Stimulated activated CD8-positive, alpha-beta memory T cell treated with anti-CD3 and anti-CD28 coated beads, Interleukin-7, amount 100 ng/mL, for 24 hours (primary cell): ENCODE data around the gene TRIM16.
"Not testable (repeated sequence)": the region's sequence is repeated elsewhere in the genome, so short reads cannot be mapped to it uniquely, and the experiment has no call there.

Experiments used
- DNase-seq: peaks from one replicate; pipeline ENCODE4 v3.0.0-alpha.2; 2020; ENCODE audit warnings: low read depth

The TRIM16 gene

DNA sequence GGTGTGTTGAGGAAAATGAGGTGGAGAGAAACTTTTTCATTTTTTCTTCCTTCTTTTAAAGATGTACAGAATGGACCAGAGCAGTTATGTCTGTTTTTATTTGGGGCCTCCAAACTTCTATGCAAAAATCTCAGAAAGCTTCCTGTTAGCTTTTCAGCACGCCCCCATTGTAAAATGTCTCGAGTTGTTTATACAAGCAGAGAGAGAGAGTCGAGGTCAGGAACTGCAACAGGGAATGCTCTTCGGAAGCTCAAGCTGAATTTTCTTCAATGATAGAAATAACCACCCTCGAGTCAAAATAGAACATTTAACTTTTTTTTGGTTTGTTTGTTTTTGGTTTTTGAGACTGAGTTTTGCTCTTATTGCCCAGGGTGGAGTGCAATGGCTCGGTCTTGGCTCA is 68.3 kb downstream of the TRIM16 start:
- not testable (repeated sequence) for DNase-seq

DNA sequence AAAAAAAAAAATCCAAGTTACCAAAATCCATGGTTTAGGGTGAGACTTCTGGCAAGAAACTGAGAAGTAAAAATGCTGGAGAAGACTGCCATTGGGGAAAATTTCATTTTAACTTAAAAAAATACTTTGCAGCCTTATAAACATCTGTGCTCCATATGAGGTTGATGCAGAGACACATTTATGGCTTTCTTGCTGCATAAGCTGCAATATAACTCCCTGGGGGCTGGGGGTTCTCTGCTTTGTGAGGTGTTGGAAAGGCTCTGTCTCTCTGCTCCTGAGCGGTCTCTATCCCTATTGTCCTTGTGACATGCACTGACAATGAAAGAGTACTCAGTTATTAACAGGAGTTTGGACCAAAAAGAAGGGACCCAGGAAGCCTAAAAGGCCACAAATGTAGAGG is 71.0 kb downstream of the TRIM16 start:
- DNase-seq, result not testable (repeated sequence)

DNA sequence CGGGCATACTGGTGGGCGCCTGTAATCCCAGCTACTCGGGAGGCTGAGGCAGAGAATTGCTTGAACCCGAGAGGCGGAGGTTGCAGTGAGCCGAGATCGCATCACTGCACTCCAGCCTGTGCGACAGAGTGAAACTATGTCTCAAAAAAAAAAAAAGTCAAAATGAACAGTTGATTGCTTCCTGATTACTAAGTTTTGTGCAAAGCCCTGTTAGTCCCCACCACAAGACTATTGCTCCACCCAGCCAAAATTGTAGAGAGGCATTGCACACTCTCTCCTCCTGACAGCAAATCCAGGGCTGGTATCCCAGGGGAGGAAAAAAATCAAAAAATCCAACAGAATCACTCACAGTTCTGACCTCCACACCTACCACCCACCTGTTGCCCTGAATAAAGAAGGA is 91.2 kb downstream of the TRIM16 start:
- not testable (repeated sequence) for DNase-seq

DNA sequence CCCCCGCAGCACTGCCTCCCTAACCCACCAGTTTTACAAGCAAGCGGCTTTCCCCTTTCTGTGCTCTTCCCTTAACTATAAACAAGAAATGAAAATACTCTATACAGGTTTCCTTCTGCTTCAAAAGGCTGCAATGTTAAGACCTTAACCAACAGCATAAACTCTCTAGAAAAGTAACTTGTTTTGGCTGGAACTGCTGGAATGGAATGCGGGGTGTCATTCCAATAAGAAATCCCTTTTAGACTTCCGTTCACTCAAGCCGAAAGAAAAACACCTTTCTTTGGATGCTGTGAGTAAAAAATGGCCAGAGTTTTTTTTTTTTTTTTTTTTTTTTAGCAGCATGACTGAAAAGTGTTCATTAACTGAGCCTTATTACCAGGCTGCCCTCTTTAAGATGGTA is 92.1 kb downstream of the TRIM16 start:
- DNase-seq, result not testable (repeated sequence)

DNA sequence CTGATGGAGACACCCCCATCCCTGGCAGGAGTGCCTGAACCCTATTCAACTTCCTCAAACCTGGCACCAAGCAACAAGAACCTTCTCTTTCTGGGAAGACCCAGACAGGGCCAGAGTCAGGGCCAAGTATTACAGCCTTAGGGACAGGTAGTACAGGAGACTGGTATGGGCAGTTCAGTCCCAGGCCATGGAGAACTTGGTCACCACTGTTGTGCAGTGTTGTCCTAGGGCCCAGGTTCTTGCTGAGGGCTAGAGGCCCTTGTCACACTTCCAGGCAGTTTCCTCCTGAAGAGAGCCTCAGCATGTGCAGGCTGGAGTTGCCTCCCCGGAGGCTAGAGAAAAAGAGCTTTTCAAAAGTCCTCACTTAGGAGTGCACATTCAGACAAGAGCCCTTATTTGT is 93.3 kb downstream of the TRIM16 start:
- not testable (repeated sequence) for DNase-seq

DNA sequence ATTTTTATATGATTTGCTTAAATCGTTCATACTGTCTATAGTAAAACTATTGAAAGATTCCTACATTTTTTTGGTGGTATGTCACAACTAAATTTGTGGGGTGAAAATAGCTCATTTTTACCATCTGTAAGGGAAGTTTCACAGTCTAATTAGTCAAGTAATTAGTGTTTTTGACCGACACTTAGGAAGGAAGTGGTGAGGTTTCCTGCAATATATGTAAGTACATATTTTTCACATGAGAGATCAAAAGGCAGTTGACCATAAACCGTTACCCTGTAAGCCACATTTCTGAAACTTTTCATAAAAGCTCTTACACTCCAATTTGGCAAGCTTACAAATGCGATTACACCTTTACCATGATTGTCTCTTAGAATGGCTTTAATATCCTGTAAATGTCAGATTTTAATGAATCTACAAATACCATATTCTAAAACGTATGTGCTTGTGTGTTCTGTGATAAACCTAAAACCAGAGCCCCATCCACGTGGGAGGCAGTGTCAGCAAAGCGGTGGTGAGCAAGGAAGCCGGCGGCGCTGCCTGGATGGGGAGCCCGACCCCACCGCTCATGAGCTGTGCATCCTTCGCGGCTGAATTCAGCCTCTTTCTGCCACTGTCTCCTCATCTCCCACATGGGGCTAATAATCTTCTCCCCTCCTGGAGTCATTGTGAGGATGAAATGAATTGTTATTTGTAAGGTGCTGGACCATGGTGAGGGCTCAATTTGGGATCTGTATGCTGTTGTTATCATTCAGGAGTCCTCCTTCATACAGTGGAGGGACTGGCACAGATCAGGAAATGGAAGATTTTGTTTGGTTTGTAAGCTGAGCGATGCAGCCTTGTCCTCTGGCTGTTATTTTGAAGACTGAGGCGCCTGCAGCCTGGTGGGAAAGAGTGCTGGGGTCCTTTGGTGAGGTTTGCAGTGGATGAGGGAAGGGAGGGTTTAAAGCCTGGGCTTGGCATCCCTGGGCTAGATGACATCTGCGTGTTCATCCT is 94.3 kb downstream of the TRIM16 start:
- not testable (repeated sequence) for DNase-seq

DNA sequence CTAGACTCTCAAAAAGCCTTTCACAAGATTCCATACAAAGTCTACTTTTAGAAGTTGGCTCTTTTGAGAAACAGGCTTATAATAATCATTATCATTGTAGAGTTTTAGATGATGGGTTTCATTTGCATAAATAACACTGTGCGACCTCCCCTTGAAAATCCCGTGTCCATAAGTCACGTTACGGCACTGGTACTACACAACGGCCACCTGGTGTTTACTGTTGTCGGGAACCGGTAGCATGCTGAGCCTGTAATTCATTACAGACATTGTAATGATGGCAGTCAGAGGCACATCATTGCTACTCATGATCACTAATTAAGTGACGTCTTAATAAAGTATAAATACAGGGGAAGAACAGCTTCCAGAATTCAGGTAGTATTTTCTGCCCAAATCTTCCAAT is 96.1 kb downstream of the TRIM16 start:
- DNase-seq, result not testable (repeated sequence)

DNA sequence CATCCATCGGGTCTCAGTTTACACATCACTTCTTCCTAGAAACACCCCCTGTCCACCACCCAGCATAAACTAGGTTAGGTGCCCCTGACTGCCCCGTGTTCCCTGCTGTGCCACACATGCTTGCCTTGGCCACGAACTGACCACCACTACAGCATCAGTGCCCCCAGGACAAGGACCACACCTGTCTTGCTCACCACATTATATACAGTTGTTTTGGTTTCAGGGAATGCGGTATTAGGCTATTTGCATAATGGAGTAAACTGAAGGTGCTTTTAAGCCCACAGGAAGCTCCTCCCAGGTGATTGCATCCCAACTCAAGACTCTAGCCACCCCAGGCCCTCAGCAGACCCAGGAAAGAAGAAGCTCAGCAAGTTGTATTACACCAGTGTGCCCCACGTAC is 100.8 kb downstream of the TRIM16 start:
- DNase-seq, result not testable (repeated sequence)

DNA sequence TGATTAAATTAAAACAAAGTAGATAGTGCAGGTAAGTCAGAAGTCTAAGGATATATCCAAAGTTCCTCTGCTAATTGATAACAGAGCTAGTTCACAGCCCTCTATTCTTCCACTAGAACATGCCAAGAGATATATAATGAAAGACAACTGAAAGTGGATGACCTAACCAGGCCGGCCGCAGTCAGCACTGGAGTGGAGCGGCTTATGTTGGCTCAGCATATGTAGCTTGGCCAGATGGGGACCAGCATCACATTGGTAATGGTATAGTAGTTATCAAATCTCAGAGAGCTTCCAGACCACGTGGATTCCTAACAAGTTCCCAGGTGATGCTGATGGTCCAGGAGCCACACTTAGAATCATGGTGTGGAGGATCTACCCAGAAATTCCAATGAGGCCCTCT is 102.6 kb downstream of the TRIM16 start:
- not testable (repeated sequence) for DNase-seq
